K562 (cell line): Measurements from ENCODE around the gene OR52B6. TPM values are rescaled to one million over a fixed set of nuclear protein-coding genes. Genes with fewer than 3 reads are reported as not detected.

Source experiments
- ATAC-seq: fragments of 200-7000 bp; cut with Tn5 transposase; 3 replicates; pipeline ENCODE4 v1.9.1; 2020; ENCODE audit warnings: moderate library complexity
- BruUV-seq: library from RNA; stranded (reverse); fragments of 400-500 nt; replicated peaks from 2 replicates; lab custom pipeline; 2021; lab: Mats Ljungman, UMichigan
- CTCF ChIA-PET: fragments of 300-600 bp; formaldehyde crosslinking; extraction: SDS; loops from one replicate; lab custom pipeline; 2021; ENCODE audit warnings: low intra/inter-chr PET ratio; lab: Yijun Ruan, JAX
- POLR2A ChIA-PET: fragments of 300-600, 350-650 bp; sonication (Branson Sonifier 250); formaldehyde crosslinking; extraction: SDS; loops from one replicate; lab custom pipeline; 2021; ENCODE audit warnings: antibody characterized with exemption, inconsistent platforms; lab: Yijun Ruan, JAX
- DNase-seq, 4 experiments: peaks; one replicate each; pipeline versions ENCODE4 v3.0.0 to v3.0.0-alpha.2; 2011 to 2018; ENCODE audit warnings: low spot score in 3 of 4, mixed read lengths in 3 of 4; ENCODE audit errors: extremely low read depth in 1 of 4
- FAIRE-seq: peaks from 2 replicates; lab custom pipeline; 2011; peaks lifted over from hg19 to GRCh38; lab: Jason Lieb, UNC
- H2AFZ ChIP-seq: 2 replicates; pipeline ENCODE4 v1.6.0; 2011; ENCODE audit warnings: low read depth, low read length, control low read depth, inconsistent platforms
- H3K27ac ChIP-seq: fragments of 200-600 bp; 3 replicates; pipeline ENCODE4 v1.8.0; 2011; ENCODE audit warnings: low read depth, mild to moderate bottlenecking, control low read depth, inconsistent platforms, low read length, moderate library complexity, mixed read lengths; ENCODE audit errors: extremely low read depth
- H3K27me3 ChIP-seq, 2 experiments: fragments of 300-600 bp in 1 of 2; 2 replicates in 1 of 2; 3 replicates in 1 of 2; pipeline versions ENCODE4 v1.6.0 to v1.8.0; 2011; ENCODE audit warnings: inconsistent platforms in 2 of 2, low read length in 2 of 2, mild to moderate bottlenecking in 1 of 2, mixed read lengths in 1 of 2, moderate library complexity in 1 of 2; ENCODE audit not compliant: control insufficient read depth in 2 of 2, insufficient read depth in 2 of 2
- H3K36me3 ChIP-seq: fragments of 300-600 bp; 3 replicates; pipeline ENCODE4 v1.8.0; 2011; ENCODE audit warnings: mild to moderate bottlenecking, low read length, inconsistent platforms; ENCODE audit not compliant: control insufficient read depth, insufficient read depth
- H3K4me1 ChIP-seq, 2 experiments: fragments of 200-600 bp in 1 of 2; replicated peaks in 1 of 2; 2 replicates in 1 of 2; 3 replicates in 1 of 2; pipeline versions ENCODE4 v1.5.1 to v1.8.0; 2011; ENCODE audit warnings: inconsistent platforms in 2 of 2, low read length in 2 of 2, mild to moderate bottlenecking in 1 of 2, mixed read lengths in 1 of 2, moderate library complexity in 1 of 2; ENCODE audit not compliant: control insufficient read depth in 2 of 2, insufficient read depth in 2 of 2
- H3K4me2 ChIP-seq: 2 replicates; pipeline ENCODE4 v1.6.1; 2011; ENCODE audit warnings: low read length, control low read depth, inconsistent platforms, mixed read lengths; ENCODE audit not compliant: insufficient read depth
- H3K4me3 ChIP-seq: fragments of 200-600 bp; sonication (generic), shearing (Covaris generic); 2 replicates; pipeline ENCODE4 v1.5.1; 2016; ENCODE audit warnings: control low read depth, inconsistent platforms
- H3K79me2 ChIP-seq: fragments of 200-600 bp; 3 replicates; pipeline ENCODE4 v1.8.0; 2011; ENCODE audit warnings: low read length, inconsistent platforms; ENCODE audit not compliant: control insufficient read depth, insufficient read depth
- H3K9ac ChIP-seq, 2 experiments: 2 replicates each; pipeline versions ENCODE4 v1.6.0 to v1.6.1; 2011; ENCODE audit warnings: low read depth in 2 of 2, low read length in 2 of 2, control low read depth in 1 of 2, inconsistent platforms in 1 of 2, mild to moderate bottlenecking in 1 of 2, mixed read lengths in 1 of 2; ENCODE audit not compliant: insufficient read depth in 1 of 2
- H3K9me1 ChIP-seq: one replicate; pipeline ENCODE4 v1.6.0; 2011; ENCODE audit warnings: inconsistent platforms, mild to moderate bottlenecking, low read length, moderate library complexity; ENCODE audit not compliant: control insufficient read depth, insufficient read depth
- H3K9me3 ChIP-seq: replicated peaks from 2 replicates; pipeline ENCODE4 v1.5.1; 2011; ENCODE audit warnings: low read depth, low read length, inconsistent platforms; ENCODE audit not compliant: control insufficient read depth, insufficient read depth
- H4K20me1 ChIP-seq: replicated peaks from 2 replicates; pipeline ENCODE4 v1.6.1; 2011; ENCODE audit warnings: low read length, inconsistent platforms, mixed read lengths; ENCODE audit not compliant: control insufficient read depth, insufficient read depth
- EP300 ChIP-seq: IDR thresholded peaks from 2 replicates; pipeline ENCODE4 v1.6.1; 2012; ENCODE audit warnings: low read length, improper control_type of control experiment
- EP400 ChIP-seq: fragments of 450-650 bp; IDR thresholded peaks from 2 replicates; pipeline ENCODE4 v1.6.1; 2017; ENCODE audit warnings: antibody characterized with exemption, mild to moderate bottlenecking, moderate library complexity
- HNRNPL ChIP-seq: fragments of 200-400 bp; formaldehyde crosslinking; IDR thresholded peaks from 2 replicates; pipeline ENCODE4 v1.6.1; 2017; ENCODE audit warnings: low read depth, mild to moderate bottlenecking, low read length
- ILF3 ChIP-seq: fragments of 450-650 bp; IDR thresholded peaks from 2 replicates; pipeline ENCODE4 v1.6.1; 2018; ENCODE audit warnings: antibody characterized with exemption, mild to moderate bottlenecking, moderate library complexity, borderline replicate concordance
- RAD51 ChIP-seq: fragments of 450-650 bp; IDR thresholded peaks from 2 replicates; pipeline ENCODE4 v1.7.1; 2016; ENCODE audit warnings: low read depth, mild to moderate bottlenecking, borderline replicate concordance
- SREBF1 ChIP-seq: fragments of 150-350 bp; IDR thresholded peaks from 2 replicates; pipeline ENCODE4 v1.6.1; 2014; ENCODE audit warnings: antibody characterized with exemption, low read depth, low read length, borderline replicate concordance
- ZBTB7A ChIP-seq: IDR thresholded peaks from 2 replicates; pipeline ENCODE4 v1.6.1; 2011; ENCODE audit warnings: low read depth, mild to moderate bottlenecking, low read length, moderate library complexity, borderline replicate concordance; ENCODE audit not compliant: control insufficient read depth
- ZNF134 ChIP-seq: fragments of 250-450 bp; sonication (Bioruptor Pico); conservative IDR thresholded peaks from 2 replicates; pipeline ENCODE4 v1.4.0; 2020
- ZNF174 ChIP-seq: fragments of 250-450 bp; sonication (Bioruptor Pico); IDR thresholded peaks from 2 replicates; pipeline ENCODE4 v1.4.0; 2020; ENCODE audit warnings: mild to moderate bottlenecking
- ZNF583 ChIP-seq: fragments of 250-450 bp; sonication (Bioruptor Pico); IDR thresholded peaks from 2 replicates; pipeline ENCODE4 v1.4.0; 2020
- WGBS: fragments of 100-300 bp; shearing (Covaris generic); methylation state at CpG from one replicate; pipeline ENCODE4 v1.1.6; 2016; ENCODE audit warnings: low coverage, mixed read lengths; ENCODE audit not compliant: insufficient coverage; ENCODE audit errors: missing lambda C conversion rate; 5-methylcytosine and 5-hydroxymethylcytosine counted together
- in situ Hi-C: fragments of 300-500 bp; cut with MboI; formaldehyde crosslinking; loops from 4 replicates; pipeline ENCODE4 v1.15.0; 2018; ENCODE audit warnings: inconsistent platforms, mixed read lengths
- intact Hi-C: fragments of 100-400 bp; cut with micrococcal nuclease; formaldehyde crosslinking; loops from 2 replicates; pipeline ENCODE4 v1.14.2; 2022
- polyA plus RNA-seq, 8 experiments: library from polyadenylated mRNA; depleted of rRNA in 4 of 8; stranded (reverse) in 5 of 8; unstranded in 3 of 8; fragments of >200 nt; fragmentation: Nextera tagmentation in 2 of 8; fragmentation: Illumina TruSeq in 1 of 8; extraction: Ambion mirVana in 2 of 8; extraction: Trizol in 1 of 8; gene quantifications; 2 replicates each; pipeline versions ENCODE4 v1.2.1 to v1.2.3, GENCODE V29; 2011 to 2014; ENCODE audit warnings: inconsistent platforms in 1 of 8, missing spikeins in 1 of 8
- total RNA-seq, 7 experiments: library from RNA; depleted of rRNA in 6 of 7; stranded (reverse); fragments of >200 nt in 6 of 7; fragmentation: Illumina TruSeq in 2 of 7; extraction: Trizol in 2 of 7; gene quantifications; 2 replicates each; pipeline versions ENCODE4 v1.2.1 to v1.2.3, GENCODE V29; 2011 to 2021; ENCODE audit warnings: low replicate concordance in 1 of 7
- TF ChIP-seq, protein P1 (sequence below), 2 experiments: fragments of 450-650 bp; IDR thresholded peaks; 2 replicates each; pipeline ENCODE4 v1.6.1; 2016; ENCODE audit warnings: mild to moderate bottlenecking in 2 of 2, borderline replicate concordance in 1 of 2, low read depth in 1 of 2, moderate library complexity in 1 of 2

OR52B6 gene
- total and polyA plus RNA-seq, 9 of the 15 experiments (the other 6 are each of a cell fraction or from before 2014, with no cell fraction given), result not detected

DNA sequence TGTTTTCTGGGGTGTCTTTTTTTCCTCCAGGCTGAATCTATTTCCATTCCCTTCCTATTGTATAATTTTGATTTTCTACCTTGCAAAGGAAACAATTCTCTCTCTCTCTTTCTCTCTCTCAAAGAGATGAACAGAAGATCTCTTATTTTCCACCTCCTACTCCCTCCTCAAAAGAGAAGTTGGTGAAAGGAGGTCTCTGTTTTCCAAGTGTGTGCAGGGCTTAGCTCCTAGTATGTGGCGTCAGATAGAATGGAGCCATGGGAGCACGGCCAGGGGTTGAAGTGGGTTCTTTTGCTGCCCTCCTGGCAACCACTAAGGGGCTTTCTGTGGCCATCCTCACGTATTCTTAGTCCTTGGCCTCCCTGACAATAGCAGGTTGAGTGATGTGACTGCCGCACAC lies 44.6 kb downstream of the OR52B6 start (continued):
- no peak for TF ChIP-seq ZNF583 (CRISPR knock-in tag)
- no peak for TF ChIP-seq ZNF134 (CRISPR knock-in tag)

DNA sequence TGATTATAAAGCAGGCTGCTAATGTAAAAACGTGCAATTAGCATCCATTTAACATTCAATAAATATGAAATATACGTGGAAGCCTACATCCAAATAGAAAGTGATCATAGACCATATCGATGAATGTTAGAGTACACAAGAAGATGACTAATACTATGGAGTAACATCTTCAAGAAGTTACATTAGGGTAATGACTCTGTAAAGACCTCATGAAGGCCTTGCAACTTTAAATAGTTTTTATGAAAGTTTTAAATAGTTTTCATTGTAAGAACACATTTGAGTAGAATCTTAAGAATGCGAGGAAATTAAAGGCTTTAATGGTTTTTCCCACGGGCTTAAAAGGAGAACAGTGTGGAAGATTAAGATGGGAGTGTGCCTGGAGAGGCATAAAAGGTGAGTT lies 45.5 kb downstream of the OR52B6 start:
- no peak for DNase-seq
- Histone ChIP-seq H3K9ac (no peak overlapping the region), H3K9me1 (no peaks in the 10 kb centered on the region), H3K9me3 (no peaks in the 10 kb centered on the region; the same call in 1 of the 2 replicates), H3K4me2 (no peak overlapping the region), H3K27me3 (no peaks in the 10 kb centered on the region), H3K27ac (no peak overlapping the region), H3K36me3 (no peaks in the 10 kb centered on the region), H2AFZ (no peak overlapping the region), H3K4me1 (peaks cover 0 to 2% of the 10 kb centered on the region in 2 experiments; a peak in 2 of 5 replicates), H3K4me3 (no peak overlapping the region), H3K79me2 (no peaks in the 10 kb centered on the region), H4K20me1 (no peaks in the 10 kb centered on the region)
- intact Hi-C loops (no loop called here), in situ Hi-C loops (no loop called here)
- POLR2A ChIA-PET, result no interaction called here
- 27% methylated on average over 5 of the region's 5 CpGs for WGBS
- CTCF ChIA-PET, result no interaction called here
- BruUV-seq, result no TSS peak
- TF ChIP-seq, protein P1, sequence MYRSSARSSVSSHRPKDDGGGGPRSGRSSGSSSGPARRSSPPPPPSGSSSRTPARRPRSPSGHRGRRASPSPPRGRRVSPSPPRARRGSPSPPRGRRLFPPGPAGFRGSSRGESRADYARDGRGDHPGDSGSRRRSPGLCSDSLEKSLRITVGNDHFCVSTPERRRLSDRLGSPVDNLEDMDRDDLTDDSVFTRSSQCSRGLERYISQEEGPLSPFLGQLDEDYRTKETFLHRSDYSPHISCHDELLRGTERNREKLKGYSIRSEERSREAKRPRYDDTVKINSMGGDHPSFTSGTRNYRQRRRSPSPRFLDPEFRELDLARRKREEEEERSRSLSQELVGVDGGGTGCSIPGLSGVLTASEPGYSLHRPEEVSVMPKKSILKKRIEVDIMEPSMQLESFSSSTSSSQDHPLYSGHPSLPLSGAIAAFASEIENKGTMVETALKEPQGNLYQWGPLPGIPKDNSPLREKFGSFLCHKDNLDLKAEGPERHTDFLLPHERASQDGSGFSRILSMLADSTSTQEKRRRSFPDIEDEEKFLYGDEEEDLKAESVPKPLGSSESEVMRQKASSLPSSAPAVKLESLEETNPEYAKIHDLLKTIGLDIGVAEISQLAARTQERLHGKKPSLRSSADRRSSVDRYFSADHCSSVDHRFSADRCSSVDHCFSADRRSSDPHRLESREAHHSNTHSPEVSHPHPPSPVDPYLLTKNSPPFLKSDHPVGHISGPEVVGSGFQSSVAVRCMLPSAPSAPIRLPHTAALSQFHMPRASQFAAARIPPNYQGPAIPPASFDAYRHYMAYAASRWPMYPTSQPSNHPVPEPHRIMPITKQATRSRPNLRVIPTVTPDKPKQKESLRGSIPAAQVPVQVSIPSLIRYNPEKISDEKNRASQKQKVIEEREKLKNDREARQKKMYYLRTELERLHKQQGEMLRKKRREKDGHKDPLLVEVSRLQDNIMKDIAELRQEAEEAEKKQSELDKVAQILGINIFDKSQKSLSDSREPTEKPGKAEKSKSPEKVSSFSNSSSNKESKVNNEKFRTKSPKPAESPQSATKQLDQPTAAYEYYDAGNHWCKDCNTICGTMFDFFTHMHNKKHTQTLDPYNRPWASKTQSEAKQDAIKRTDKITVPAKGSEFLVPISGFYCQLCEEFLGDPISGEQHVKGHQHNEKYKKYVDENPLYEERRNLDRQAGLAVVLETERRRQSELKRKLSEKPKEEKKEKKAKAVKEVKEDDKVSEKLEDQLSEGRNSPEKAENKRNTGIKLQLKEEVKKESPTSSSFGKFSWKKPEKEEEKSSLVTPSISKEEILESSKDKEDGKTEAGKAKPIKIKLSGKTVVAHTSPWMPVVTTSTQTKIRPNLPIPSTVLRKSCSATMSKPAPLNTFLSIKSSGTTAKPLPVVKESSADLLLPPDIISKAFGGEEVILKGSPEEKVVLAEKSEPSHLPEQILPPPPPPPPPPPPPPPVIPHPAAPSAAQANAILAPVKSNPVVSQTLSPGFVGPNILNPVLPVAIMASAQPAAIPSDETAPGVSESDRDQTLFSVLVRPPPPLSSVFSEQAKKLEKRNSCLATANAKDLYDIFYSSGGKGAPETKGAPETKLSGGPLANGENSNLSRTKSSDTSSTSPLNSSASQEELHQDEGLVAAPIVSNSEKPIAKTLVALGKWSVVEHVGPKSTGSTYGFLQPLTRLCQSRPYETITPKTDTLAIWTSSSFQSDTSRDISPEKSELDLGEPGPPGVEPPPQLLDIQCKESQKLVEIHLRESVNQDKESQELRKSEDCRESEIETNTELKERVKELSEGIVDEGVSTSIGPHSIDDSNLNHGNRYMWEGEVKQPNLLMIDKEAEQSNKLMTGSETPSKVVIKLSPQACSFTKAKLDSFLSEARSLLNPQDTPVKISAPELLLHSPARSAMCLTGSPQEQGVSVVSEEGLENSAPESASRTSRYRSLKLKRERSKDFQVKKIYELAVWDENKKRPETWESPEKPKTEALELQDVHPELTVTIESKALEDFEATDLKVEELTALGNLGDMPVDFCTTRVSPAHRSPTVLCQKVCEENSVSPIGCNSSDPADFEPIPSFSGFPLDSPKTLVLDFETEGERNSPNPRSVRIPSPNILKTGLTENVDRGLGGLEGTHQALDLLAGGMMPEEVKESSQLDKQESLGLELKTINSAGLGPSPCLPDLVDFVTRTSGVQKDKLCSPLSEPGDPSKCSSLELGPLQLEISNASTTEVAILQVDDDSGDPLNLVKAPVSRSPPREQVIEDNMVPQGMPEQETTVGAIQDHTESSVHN (IDR thresholded peaks at IDR 0.05; ENCODE audit: borderline replicate concordance in 1 of 2, low read depth in 1 of 2), result no peak
- TF ChIP-seq SREBF1, result no peak
- TF ChIP-seq HNRNPL, result no peak
- no peak for TF ChIP-seq ILF3
- TF ChIP-seq EP400, result no peak
- no peak for TF ChIP-seq EP300
- TF ChIP-seq ZBTB7A, result no peak
- no peak for TF ChIP-seq RAD51
- no peak for TF ChIP-seq ZNF174 (CRISPR knock-in tag)
- ATAC-seq, result no peak
- FAIRE-seq, result no peak
